NCI-H1417 (cell line): ENCODE data around the gene ANKRD52.
"Not testable (repeated sequence)": the region's sequence is repeated elsewhere in the genome, so short reads cannot be mapped to it uniquely, and the experiment has no call there.

Source experiments
- DNase-seq, 3 experiments: peaks; one replicate each; lab custom pipeline; 2025; lab: John Stamatoyannopoulos, UW

ANKRD52 gene

DNA sequence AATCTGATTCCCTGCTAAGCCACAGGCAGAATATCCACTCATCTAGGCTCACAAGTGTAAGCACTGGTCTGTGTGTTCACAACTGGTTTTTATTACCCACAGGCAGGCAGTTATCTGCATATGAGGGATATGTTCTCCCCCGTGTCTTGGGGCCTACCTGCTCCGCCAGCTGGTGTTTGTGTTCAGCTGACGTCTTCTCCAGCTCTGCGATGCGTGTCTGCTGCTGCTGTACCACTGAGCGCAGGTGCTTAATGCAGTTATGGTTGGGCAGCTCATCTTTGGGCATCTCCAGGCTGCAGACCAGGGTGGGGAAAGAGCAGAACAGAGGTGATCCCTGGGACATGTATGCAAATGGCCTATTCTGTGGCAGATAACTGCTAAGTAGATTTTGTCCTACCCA is 50.2 kb downstream of the ANKRD52 start:
- DNase-seq, result no peak

GRCh38 chr12:56206452-56207166 is 51.6 kb downstream of the ANKRD52 start:
- peak in 2 of 3 experiments; percentile 13 to 56 for DNase-seq

GRCh38 chr12:56205445-56205844 is 52.7 kb downstream of the ANKRD52 start:
- DNase-seq, result no peak

DNA sequence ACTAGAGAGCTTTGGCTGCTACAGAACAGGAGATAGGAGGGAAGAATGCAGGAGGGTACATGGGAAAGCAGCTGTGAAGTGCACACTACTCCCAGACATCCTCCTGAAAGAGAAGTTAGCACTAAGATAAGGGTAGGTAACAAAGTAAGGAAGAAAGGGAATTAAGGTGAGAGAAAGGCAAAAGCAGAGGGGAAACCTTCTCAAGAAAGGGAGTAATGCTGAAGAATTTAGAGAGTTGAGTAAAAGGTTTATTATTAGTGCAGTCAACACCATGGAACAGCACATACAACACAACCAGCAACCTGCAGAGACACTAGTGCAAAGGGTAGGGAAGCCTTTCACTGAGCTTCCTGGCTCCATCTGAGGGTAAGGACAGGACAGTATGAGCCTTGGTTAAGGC is 53.9 kb downstream of the ANKRD52 start:
- no peak for DNase-seq

- no peak for DNase-seq
These were observed 55.3 kb downstream of the ANKRD52 start for GRCh38 chr12:56202838-56203237.

GRCh38 chr12:56202366-56202765 is 55.8 kb downstream of the ANKRD52 start:
- DNase-seq, result no peak

GRCh38 chr12:56198836-56199235 is 59.3 kb downstream of the ANKRD52 start:
- DNase-seq, result no peak

DNA sequence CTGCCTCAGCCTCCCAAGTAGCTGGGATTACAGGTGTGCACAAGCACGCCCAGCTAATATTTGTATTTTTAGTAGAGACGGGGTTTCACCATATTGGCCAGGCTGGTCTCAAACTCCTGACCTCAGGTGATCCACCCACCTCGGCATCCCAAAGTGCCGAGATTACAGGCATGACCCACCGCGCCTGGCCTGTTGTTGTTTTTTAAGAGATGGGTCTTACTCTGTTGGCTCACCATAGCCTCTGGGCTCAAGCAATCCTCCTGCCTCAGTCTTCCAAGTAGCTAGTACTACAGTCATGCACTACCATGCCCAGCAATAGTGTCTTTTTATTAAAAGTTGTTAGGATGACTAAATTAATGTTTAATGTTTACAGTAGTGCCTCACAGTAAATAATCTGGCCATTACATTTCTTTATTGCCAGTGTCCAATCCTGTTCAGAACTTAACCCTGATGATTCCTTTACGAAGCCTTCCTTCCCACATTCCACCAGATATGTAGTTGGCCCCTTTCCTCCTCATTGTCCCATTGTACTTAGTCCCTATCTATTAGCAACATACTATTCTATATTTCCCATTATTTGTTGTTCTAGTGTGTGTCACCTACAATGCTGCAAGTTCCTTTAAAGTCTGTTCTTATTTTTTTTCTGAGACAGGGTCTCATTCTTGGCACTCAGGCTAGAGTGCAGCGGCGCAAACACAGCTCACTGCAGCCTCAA is 60.1 kb downstream of the ANKRD52 start:
- no peak for DNase-seq

DNA sequence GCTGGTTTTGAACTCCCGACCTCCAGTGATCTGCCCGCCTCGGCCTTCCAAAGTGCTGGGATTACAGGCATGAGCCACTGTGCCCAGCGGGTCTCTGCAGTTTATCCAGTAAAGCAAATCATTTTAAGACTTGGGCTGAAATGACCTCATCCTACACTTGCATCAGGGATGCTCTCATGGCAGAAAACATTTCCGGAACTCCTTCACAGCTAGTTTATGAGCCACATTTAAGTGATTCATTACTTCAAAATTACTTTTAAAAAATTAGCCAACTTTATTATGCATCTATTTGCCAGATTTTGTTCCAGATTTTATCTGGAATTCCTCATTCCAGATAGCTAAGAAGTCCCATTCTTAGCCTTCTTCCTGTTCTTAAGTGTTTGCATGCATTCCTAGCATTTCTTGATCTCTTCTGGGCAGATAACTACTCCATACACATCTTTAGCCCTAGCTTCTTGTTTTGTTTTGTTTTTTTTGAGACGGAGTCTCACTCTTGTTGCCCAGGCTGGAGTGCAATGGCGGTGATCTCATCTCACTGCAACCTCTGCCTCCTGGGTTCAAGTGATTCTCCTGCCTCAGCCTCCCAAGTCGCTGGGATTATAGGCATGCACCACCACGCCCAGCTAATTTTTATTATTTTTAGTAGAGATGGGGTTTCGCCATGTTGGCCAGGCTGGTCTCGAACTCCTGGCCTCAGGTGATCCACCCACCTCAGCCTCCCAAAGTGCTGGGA is 61.2 kb downstream of the ANKRD52 start:
- DNase-seq, result not testable (repeated sequence)

GRCh38 chr12:56193025-56193578 is 65.1 kb downstream of the ANKRD52 start:
- peak; percentile 72 to 96 (median 95) for DNase-seq

DNA sequence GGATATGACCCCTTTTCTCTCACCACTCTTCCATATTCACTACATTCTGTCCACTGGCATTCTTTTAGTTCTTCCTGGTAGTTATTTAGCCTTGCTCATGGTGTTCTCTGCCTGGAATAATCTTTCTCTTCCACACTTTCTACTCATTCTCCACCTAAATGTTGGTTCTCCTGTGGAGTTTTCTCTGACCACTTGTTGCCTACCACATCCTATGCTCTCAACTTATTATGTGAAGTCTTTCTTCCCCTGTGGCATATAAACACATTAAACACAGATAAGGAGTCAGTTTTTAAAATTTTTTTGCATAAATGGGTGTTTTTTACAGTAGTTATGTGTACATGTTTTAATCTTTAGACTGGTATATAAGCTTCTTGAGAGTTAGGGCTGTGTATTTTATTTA is 65.6 kb downstream of the ANKRD52 start:
- no peak for DNase-seq

DNA sequence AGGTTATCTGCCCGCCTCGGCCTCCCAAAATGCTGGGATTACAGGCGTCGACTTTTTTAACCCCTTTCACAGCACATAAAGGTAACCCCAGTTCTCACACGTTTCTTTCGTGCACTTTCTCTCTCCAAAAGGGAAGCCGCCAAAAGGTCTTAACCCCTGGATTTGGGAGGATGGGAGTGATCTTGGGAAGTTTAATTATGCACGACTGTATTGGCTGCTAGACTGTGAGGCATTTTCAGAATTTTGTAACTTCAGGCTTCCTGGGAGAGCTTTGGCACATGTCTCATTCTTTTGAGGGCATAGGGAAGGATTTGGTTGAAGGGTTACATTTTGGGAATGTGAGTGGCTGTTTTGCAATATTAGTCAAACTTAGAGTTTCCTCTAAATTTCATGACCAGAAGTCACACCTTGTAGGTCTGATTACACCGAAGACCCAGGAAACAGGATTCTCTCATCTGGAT is 67.5 kb downstream of the ANKRD52 start:
- DNase-seq, result peak in 1 of 3 experiments; percentile 61

GRCh38 chr12:56189918-56190694 is 68.1 kb downstream of the ANKRD52 start:
- peak; percentile 95 to 99 (median 96) for DNase-seq

DNA sequence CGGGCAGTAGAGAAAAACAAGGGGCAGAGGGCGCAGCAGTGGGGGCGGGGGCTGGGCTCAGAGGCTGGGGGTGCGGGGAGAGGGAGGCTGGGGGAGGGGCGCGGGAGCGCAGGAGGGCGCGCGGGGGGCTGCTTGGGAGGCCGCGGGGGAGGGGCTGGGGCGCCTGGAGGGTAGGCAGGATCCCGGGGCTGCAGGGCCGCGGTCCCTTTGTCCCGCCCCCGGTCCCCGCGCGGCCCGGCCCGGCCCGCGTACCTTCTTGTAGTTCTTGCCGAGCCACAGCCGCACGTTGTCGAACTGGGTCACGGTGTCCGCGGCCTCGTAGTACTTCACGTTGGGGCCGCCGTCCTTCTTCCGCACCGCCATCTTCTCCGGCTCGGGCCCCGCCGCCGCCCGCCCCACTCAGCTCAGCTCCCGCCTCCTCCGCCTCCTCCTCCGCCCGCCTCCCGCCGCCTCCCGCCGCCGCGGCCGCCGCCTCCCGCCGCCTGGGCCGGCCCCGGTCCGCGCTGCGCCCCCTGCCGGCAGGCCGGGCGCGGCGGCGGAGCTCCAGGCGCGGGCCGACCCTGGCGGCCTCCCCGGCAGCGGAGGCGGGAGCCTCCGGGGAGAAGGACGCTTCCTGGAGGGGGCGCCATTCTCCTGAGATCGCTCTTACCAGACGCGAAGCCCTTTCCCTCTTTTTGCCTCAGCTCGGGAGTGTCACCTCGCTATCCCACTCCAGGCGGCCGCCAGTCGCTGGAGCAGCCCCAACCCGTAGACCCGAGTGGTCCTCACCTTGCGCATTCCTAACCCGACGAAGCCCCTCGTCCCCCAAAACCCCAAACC is 68.9 kb downstream of the ANKRD52 start, which contains the start of gene SMARCC2:
Gene SMARCC2, minus strand, starts transcription at position 385 of the 819 bp plus-strand sequence. Its CDS starts 22 bp downstream, at position 363.
- peak; percentile 89 to 92 (median 90) for DNase-seq

DNA sequence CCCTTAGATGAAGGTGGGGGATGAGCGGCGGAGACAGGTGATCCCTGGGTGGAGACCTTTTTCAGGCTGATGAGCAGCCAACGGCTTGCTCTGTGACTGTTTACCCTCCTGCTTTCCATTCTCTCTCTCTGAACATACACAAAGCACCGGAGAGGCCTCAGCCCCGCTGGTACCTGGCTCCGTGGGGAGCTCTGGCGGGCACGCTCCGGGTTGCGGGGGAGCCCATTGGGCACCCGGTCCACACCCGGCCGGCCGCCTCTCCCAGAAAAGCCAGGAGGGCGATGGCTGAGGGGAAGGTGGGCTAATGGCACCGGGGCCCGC is 69.4 kb downstream of the ANKRD52 start:
- DNase-seq, result peak in 2 of 3 experiments; percentile 78 to 80

DNA sequence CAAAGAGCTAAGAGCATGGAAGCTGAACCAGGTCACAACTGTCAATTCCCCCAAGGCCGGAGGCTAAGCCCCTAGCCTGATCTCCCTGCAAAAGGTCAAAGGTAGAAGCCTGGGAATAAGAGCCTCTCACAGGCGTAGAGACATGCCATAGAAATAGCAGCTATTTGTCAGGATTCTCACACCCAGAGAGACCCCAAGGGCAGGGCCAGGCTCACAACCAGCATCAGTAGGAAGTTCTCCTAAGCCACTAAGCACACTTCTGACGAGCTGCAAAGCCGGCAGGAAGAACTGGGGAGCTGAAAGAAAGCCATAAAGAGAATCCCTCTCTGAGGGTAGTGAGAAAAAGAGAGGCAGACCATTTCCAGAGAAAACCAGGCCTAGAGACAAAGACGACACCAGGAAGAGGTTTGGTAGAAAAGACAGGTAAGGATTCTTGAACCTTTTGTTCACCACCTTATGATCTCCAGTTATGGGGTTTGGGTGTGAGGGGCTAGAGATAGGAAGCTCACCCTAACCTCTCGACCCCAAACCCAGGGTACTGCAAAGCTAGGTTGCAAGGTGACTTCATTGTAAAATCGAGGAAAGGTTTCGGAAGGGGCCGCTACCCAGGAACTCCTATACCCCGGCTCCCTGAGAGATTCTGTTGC is 69.9 kb downstream of the ANKRD52 start:
- DNase-seq, result no peak
